Measurements from ENCODE around the gene CADPS. TPM values are rescaled to one million over a fixed set of nuclear protein-coding genes. Genes with fewer than 3 reads are reported as not detected.

Gene CADPS
- total and polyA plus RNA-seq, 11 donors, result 3.6 to 37.8 (median 12.9) TPM

- no peak for DNase-seq
- ATAC-seq, result no peak
- WGBS, 4 donors, result 77 to 81% (median 80%) methylated on average over 7 of the region's 7 CpGs
- Histone ChIP-seq H3K27ac (no peak overlapping the region), H3K4me3 (no peak overlapping the region), H3K4me1 (peaks cover 0 to 7% (median 0%) of the 10 kb centered on the region in 12 donors), H3K36me3 (no peaks in the 10 kb centered on the region), H3K27me3 (no peaks in the 10 kb centered on the region), H3K9me3 (no peaks in the 10 kb centered on the region)
- TF ChIP-seq CTCF (IDR thresholded peaks at IDR 0.05) (no peak), POLR2A (IDR thresholded peaks at IDR 0.05) (no peak)
- intact Hi-C loops (cut with DNase I), result no loop called here
These were observed 103.7 kb downstream of the CADPS start for GRCh38 chr3:62771331-62772072.

DNA sequence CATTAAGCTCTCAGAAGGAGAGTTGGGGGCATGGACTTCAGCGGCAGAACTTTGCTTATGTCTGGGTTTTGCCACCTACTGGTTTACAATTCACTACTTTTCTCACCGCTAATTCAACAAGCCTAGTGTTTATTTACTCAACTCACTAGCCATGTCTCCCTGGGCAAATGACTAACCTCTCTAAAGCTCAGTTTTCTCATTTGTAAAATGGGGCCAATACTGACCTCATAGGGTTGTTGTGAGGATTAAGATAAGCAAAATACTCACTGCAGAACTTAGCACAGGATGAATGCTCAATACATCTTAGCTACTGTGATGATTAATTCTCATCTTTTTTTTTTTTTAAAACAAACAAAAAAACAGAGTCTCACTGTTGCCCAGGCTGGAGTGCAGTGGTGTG is 106.3 kb downstream of the CADPS start:
- no peak overlapping the region for H3K4me3 ChIP-seq
- H3K27ac ChIP-seq, result no peak overlapping the region
- TF ChIP-seq CTCF (IDR thresholded peaks at IDR 0.05), result no peak
- TF ChIP-seq POLR2A (IDR thresholded peaks at IDR 0.05), result no peak
- no peaks in the 10 kb centered on the region for H3K9me3 ChIP-seq
- WGBS, 4 donors, result 60 to 79% (median 76%) methylated on average over 2 of the region's 2 CpGs
- ATAC-seq, result no peak
- H3K4me1 ChIP-seq, result peaks cover 0 to under 1% (median 0%) of the 10 kb centered on the region in 12 donors
- intact Hi-C loops (cut with DNase I), result no loop called here
- no peak for DNase-seq
- no peaks in the 10 kb centered on the region for H3K27me3 ChIP-seq
- peaks cover 0 to 4% (median 0%) of the 10 kb centered on the region in 9 donors for H3K36me3 ChIP-seq

GRCh38 chr3:62761711-62762110 is 113.5 kb downstream of the CADPS start:
- DNase-seq (no peak), ATAC-seq (no peak)
- TF ChIP-seq CTCF (IDR thresholded peaks at IDR 0.05) (no peak), POLR2A (IDR thresholded peaks at IDR 0.05) (no peak)
- H3K36me3 ChIP-seq, result peaks cover 0 to 4% (median 0%) of the 10 kb centered on the region in 9 donors
- no peaks in the 10 kb centered on the region for H3K27me3 ChIP-seq
- 56 to 73% (median 68%) methylated on average over 1 of the region's 1 CpG for WGBS, 4 donors
- no peaks in the 10 kb centered on the region for H3K9me3 ChIP-seq
- H3K4me1 ChIP-seq, result peaks cover 0 to 2% (median 0%) of the 10 kb centered on the region in 12 donors
- no peak overlapping the region for H3K4me3 ChIP-seq
- intact Hi-C loops (cut with DNase I), result no loop called here
- no peak overlapping the region for H3K27ac ChIP-seq

GRCh38 chr3:62761311-62761710 is 113.9 kb downstream of the CADPS start:
- TF ChIP-seq CTCF (IDR thresholded peaks at IDR 0.05) (no peak), POLR2A (IDR thresholded peaks at IDR 0.05) (no peak)
- H3K27me3 ChIP-seq, result no peaks in the 10 kb centered on the region
- intact Hi-C loops (cut with DNase I), result no loop called here
- ATAC-seq (no peak), DNase-seq (no peak)
- no peak overlapping the region for H3K4me3 ChIP-seq
- no peaks in the 10 kb centered on the region for H3K9me3 ChIP-seq
- H3K36me3 ChIP-seq, result peaks cover 0 to 4% (median 0%) of the 10 kb centered on the region in 9 donors
- no peak overlapping the region for H3K27ac ChIP-seq
- H3K4me1 ChIP-seq, result peaks cover 0 to 2% (median 0%) of the 10 kb centered on the region in 12 donors
